HepG2 (cell line): ENCODE data around the gene HMBS. TPM values are rescaled to one million over a fixed set of nuclear protein-coding genes. Genes with fewer than 3 reads are reported as not detected.

Experiments
- CBX1 ChIP-seq: IDR thresholded peaks from one replicate; pipeline ENCODE4 v1.6.1; 2016; ENCODE audit warnings: antibody characterized with exemption, low read depth
- CHD2 ChIP-seq: IDR thresholded peaks from 2 replicates; pipeline ENCODE4 v1.6.1; 2011; ENCODE audit warnings: low read depth, low read length, improper control_type of control experiment
- HHEX ChIP-seq: IDR thresholded peaks from 2 replicates; pipeline ENCODE4 v1.6.1; 2016; ENCODE audit warnings: control low read depth
- NCOA5 ChIP-seq: sonication (generic); formaldehyde crosslinking; IDR thresholded peaks from 2 replicates; pipeline ENCODE4 v1.4.0; 2020; ENCODE audit warnings: missing genetic modification reagents
- NFE2L1 ChIP-seq: sonication (generic); formaldehyde crosslinking; IDR thresholded peaks from 2 replicates; pipeline ENCODE4 v1.4.0; 2020; ENCODE audit warnings: missing genetic modification reagents, mild to moderate bottlenecking, borderline replicate concordance
- ONECUT2 ChIP-seq: sonication (generic); formaldehyde crosslinking; IDR thresholded peaks from 2 replicates; pipeline ENCODE4 v1.4.0; 2020; ENCODE audit warnings: missing genetic modification reagents
- RARG ChIP-seq: sonication (generic); formaldehyde crosslinking; IDR thresholded peaks from 2 replicates; pipeline ENCODE4 v1.4.0; 2020; ENCODE audit warnings: low read depth, mild to moderate bottlenecking, missing genetic modification reagents
- SUZ12 ChIP-seq: fragments of 150-350 bp; IDR thresholded peaks from 2 replicates; pipeline ENCODE4 v1.6.1; 2014; ENCODE audit warnings: low read depth, low read length
- ZNF138 ChIP-seq: sonication (generic); formaldehyde crosslinking; IDR thresholded peaks from 2 replicates; pipeline ENCODE4 v1.5.0; 2020; ENCODE audit warnings: mild to moderate bottlenecking, low read depth, missing genetic modification reagents
- ZNF563 ChIP-seq: sonication (generic); formaldehyde crosslinking; IDR thresholded peaks from 2 replicates; pipeline ENCODE4 v1.8.0; 2022; ENCODE audit warnings: mild to moderate bottlenecking, moderate library complexity, missing genetic modification reagents
- ZNF792 ChIP-seq: IDR thresholded peaks from 2 replicates; pipeline ENCODE4 v1.6.1; 2016
- polyA plus RNA-seq, 8 experiments: library from polyadenylated mRNA; depleted of rRNA in 3 of 8; stranded (reverse) in 7 of 8; unstranded in 1 of 8; fragments of >200 nt; fragmentation: Illumina TruSeq in 4 of 8; extraction: Trizol in 4 of 8; gene quantifications; 2 replicates each; pipeline versions ENCODE4 v1.2.1 to v1.2.3, GENCODE V29; 2011 to 2016; ENCODE audit warnings: low read depth in 4 of 8, missing spikeins in 1 of 8, mixed read lengths in 1 of 8; ENCODE audit not compliant: insufficient read depth in 1 of 8
- total RNA-seq, 5 experiments: library from RNA; depleted of rRNA; stranded (reverse); fragments of >200 nt; fragmentation: Illumina TruSeq; extraction: Trizol; gene quantifications; 2 replicates each; pipeline ENCODE4 v1.2.3, GENCODE V29; 2016; ENCODE audit warnings: low read depth in 1 of 5
- TF ChIP-seq, protein P1 (sequence below): sonication (generic); formaldehyde crosslinking; IDR thresholded peaks from 2 replicates; pipeline ENCODE4 v1.5.0; 2020; ENCODE audit warnings: missing genetic modification reagents
- TF ChIP-seq, protein P2 (sequence below): sonication (generic); formaldehyde crosslinking; IDR thresholded peaks from 2 replicates; pipeline ENCODE4 v1.4.0; 2020; ENCODE audit warnings: mild to moderate bottlenecking, missing genetic modification reagents
- TF ChIP-seq, protein P3 (sequence below): sonication (generic); formaldehyde crosslinking; IDR thresholded peaks from 2 replicates; pipeline ENCODE4 v1.5.0; 2020; ENCODE audit warnings: missing genetic modification reagents
- TF ChIP-seq, protein P4 (sequence below): fragments of 450-650 bp; IDR thresholded peaks from 2 replicates; pipeline ENCODE4 v1.6.1; 2016
- TF ChIP-seq, protein P5 (sequence below): sonication (generic); formaldehyde crosslinking; IDR thresholded peaks from 2 replicates; pipeline ENCODE4 v1.8.0; 2022; ENCODE audit warnings: missing genetic modification reagents, mild to moderate bottlenecking, moderate library complexity, borderline replicate concordance

Gene HMBS
- total and polyA plus RNA-seq, 2 of the 13 experiments (the other 11 are each of a cell fraction or from before 2014, with no cell fraction given) = 9.4 to 46.9 TPM

DNA sequence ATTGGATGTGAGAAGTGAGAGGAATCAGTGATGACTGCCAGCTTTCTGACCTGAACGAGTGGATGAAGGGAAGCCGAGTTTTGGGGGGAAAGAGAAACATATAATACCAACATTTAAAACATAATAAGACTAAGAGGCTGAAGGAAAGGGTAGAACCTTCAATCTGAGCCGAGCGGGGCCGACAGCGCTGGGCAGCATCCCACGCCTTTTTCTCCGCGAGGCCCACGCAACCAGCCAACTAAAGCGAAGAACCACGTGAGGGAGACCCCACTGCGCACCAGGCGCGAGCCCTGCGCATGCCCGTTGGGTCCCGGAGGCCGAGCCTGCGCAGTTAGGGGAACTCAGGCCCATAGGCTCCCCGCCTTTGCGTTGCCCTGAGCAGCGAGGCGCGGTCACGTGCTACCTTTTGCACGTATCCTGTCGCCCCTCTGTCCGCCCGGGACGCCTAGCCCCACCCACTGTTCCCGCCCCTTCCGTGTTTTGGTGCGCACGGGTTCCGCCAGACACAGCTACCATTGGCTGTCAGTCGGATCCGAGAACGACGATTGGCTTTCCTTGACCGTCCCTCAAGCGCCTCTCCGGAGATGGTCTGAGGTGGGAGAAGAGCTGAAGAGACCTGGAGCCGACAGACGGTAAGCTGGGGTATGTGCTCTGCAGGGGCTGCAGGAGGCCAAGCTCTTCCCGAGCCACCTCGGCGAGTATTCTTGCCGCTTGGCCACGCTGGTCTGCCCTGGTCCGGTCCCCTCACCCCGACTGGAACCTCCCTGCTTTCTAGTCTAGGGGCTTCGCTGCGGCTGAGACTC is 36.5 kb downstream of the HMBS start, which contains the start of gene HINFP (continued):
- TF ChIP-seq HHEX (CRISPR knock-in tag) (no peak), ZNF792 (CRISPR knock-in tag) (peak; percentile 69; the same call in 1 of the 2 replicates), NFE2L1 (CRISPR knock-in tag) (no peak), CBX1 (peak; percentile 51), CHD2 (no peak), NCOA5 (CRISPR knock-in tag) (no peak), RARG (CRISPR knock-in tag) (no peak), ZNF563 (CRISPR knock-in tag) (no peak; the same call in 1 of the 2 replicates), SUZ12 (no peak), ONECUT2 (CRISPR knock-in tag) (no peak), ZNF138 (CRISPR knock-in tag) (0 out of 2 replicates have a peak, but pooled peaks have one; percentile 52)
- TF ChIP-seq, protein P1, sequence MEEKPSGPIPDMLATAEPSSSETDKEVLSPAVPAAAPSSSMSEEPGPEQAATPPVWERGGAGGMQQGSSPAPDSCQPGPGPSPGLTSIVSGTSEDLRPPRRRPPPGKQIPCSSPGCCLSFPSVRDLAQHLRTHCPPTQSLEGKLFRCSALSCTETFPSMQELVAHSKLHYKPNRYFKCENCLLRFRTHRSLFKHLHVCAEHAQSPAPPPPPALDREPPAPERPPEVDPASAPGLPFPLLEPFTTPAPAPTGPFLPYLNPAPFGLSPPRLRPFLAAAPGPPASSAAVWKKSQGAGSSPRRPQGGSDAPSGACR (CRISPR knock-in tag) = no peak
- TF ChIP-seq, protein P2, sequence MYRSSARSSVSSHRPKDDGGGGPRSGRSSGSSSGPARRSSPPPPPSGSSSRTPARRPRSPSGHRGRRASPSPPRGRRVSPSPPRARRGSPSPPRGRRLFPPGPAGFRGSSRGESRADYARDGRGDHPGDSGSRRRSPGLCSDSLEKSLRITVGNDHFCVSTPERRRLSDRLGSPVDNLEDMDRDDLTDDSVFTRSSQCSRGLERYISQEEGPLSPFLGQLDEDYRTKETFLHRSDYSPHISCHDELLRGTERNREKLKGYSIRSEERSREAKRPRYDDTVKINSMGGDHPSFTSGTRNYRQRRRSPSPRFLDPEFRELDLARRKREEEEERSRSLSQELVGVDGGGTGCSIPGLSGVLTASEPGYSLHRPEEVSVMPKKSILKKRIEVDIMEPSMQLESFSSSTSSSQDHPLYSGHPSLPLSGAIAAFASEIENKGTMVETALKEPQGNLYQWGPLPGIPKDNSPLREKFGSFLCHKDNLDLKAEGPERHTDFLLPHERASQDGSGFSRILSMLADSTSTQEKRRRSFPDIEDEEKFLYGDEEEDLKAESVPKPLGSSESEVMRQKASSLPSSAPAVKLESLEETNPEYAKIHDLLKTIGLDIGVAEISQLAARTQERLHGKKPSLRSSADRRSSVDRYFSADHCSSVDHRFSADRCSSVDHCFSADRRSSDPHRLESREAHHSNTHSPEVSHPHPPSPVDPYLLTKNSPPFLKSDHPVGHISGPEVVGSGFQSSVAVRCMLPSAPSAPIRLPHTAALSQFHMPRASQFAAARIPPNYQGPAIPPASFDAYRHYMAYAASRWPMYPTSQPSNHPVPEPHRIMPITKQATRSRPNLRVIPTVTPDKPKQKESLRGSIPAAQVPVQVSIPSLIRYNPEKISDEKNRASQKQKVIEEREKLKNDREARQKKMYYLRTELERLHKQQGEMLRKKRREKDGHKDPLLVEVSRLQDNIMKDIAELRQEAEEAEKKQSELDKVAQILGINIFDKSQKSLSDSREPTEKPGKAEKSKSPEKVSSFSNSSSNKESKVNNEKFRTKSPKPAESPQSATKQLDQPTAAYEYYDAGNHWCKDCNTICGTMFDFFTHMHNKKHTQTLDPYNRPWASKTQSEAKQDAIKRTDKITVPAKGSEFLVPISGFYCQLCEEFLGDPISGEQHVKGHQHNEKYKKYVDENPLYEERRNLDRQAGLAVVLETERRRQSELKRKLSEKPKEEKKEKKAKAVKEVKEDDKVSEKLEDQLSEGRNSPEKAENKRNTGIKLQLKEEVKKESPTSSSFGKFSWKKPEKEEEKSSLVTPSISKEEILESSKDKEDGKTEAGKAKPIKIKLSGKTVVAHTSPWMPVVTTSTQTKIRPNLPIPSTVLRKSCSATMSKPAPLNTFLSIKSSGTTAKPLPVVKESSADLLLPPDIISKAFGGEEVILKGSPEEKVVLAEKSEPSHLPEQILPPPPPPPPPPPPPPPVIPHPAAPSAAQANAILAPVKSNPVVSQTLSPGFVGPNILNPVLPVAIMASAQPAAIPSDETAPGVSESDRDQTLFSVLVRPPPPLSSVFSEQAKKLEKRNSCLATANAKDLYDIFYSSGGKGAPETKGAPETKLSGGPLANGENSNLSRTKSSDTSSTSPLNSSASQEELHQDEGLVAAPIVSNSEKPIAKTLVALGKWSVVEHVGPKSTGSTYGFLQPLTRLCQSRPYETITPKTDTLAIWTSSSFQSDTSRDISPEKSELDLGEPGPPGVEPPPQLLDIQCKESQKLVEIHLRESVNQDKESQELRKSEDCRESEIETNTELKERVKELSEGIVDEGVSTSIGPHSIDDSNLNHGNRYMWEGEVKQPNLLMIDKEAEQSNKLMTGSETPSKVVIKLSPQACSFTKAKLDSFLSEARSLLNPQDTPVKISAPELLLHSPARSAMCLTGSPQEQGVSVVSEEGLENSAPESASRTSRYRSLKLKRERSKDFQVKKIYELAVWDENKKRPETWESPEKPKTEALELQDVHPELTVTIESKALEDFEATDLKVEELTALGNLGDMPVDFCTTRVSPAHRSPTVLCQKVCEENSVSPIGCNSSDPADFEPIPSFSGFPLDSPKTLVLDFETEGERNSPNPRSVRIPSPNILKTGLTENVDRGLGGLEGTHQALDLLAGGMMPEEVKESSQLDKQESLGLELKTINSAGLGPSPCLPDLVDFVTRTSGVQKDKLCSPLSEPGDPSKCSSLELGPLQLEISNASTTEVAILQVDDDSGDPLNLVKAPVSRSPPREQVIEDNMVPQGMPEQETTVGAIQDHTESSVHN (CRISPR knock-in tag) = no peak
- TF ChIP-seq, protein P3, sequence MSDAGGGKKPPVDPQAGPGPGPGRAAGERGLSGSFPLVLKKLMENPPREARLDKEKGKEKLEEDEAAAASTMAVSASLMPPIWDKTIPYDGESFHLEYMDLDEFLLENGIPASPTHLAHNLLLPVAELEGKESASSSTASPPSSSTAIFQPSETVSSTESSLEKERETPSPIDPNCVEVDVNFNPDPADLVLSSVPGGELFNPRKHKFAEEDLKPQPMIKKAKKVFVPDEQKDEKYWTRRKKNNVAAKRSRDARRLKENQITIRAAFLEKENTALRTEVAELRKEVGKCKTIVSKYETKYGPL = 0 out of 2 replicates have a peak, but pooled peaks have one; percentile 42
- TF ChIP-seq, protein P4, sequence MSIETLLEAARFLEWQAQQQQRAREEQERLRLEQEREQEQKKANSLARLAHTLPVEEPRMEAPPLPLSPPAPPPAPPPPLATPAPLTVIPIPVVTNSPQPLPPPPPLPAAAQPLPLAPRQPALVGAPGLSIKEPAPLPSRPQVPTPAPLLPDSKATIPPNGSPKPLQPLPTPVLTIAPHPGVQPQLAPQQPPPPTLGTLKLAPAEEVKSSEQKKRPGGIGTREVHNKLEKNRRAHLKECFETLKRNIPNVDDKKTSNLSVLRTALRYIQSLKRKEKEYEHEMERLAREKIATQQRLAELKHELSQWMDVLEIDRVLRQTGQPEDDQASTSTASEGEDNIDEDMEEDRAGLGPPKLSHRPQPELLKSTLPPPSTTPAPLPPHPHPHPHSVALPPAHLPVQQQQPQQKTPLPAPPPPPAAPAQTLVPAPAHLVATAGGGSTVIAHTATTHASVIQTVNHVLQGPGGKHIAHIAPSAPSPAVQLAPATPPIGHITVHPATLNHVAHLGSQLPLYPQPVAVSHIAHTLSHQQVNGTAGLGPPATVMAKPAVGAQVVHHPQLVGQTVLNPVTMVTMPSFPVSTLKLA = peak; percentile 87
- TF ChIP-seq, protein P5, sequence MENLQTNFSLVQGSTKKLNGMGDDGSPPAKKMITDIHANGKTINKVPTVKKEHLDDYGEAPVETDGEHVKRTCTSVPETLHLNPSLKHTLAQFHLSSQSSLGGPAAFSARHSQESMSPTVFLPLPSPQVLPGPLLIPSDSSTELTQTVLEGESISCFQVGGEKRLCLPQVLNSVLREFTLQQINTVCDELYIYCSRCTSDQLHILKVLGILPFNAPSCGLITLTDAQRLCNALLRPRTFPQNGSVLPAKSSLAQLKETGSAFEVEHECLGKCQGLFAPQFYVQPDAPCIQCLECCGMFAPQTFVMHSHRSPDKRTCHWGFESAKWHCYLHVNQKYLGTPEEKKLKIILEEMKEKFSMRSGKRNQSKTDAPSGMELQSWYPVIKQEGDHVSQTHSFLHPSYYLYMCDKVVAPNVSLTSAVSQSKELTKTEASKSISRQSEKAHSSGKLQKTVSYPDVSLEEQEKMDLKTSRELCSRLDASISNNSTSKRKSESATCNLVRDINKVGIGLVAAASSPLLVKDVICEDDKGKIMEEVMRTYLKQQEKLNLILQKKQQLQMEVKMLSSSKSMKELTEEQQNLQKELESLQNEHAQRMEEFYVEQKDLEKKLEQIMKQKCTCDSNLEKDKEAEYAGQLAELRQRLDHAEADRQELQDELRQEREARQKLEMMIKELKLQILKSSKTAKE (CRISPR knock-in tag) = no peak
